HG03575 (cell line): ENCODE measurements around the gene ANKRD18A.
"Not testable (repeated sequence)": the region's sequence is repeated elsewhere in the genome, so short reads cannot be mapped to it uniquely, and the experiment has no call there.

Experiments used
- ATAC-seq: cut with Tn5 transposase; IDR thresholded peaks from one replicate; pipeline ENCODE4 v1.9.1; 2021; ENCODE audit not compliant: unreplicated experiment, insufficient number of reproducible peaks, low FRiP score; ENCODE audit errors: extremely low read depth

The ANKRD18A gene

GRCh38 chr9:38638881-38639576 is 18.6 kb upstream of the ANKRD18A start:
- ATAC-seq: no peak

GRCh38 chr9:38634315-38634714 is 13.9 kb upstream of the ANKRD18A start:
- no peak for ATAC-seq

GRCh38 chr9:38629511-38629910 is 9.1 kb upstream of the ANKRD18A start:
- no peak for ATAC-seq

- ATAC-seq: no peak
Observed at GRCh38 chr9:38626006-38626405, 5.6 kb upstream of the ANKRD18A start.

GRCh38 chr9:38622951-38623350 is 2.6 kb upstream of the ANKRD18A start:
- no peak for ATAC-seq

GRCh38 chr9:38622288-38622674 is 1.9 kb upstream of the ANKRD18A start:
- no peak for ATAC-seq

- ATAC-seq: no peak
Observed at GRCh38 chr9:38621434-38622287, 1.3 kb upstream of the ANKRD18A start.

GRCh38 chr9:38619556-38620447 is 594 bp downstream of the ANKRD18A start:
- ATAC-seq: no peak

- ATAC-seq: not testable (repeated sequence)
Observed at GRCh38 chr9:38598029-38598745, 22.2 kb downstream of the ANKRD18A start.

- not testable (repeated sequence) for ATAC-seq
Observed at GRCh38 chr9:38595117-38595516, 25.3 kb downstream of the ANKRD18A start.

- ATAC-seq: not testable (repeated sequence)
Observed at GRCh38 chr9:38591346-38592063, 28.9 kb downstream of the ANKRD18A start.

- not testable (repeated sequence) for ATAC-seq
Observed at GRCh38 chr9:38583765-38584164, 36.6 kb downstream of the ANKRD18A start.

GRCh38 chr9:38580112-38580511 is 40.3 kb downstream of the ANKRD18A start:
- not testable (repeated sequence) for ATAC-seq

- ATAC-seq: not testable (repeated sequence)
Observed at GRCh38 chr9:38576181-38576580, 44.2 kb downstream of the ANKRD18A start.

GRCh38 chr9:38566048-38566447 is 54.3 kb downstream of the ANKRD18A start:
- not testable (repeated sequence) for ATAC-seq

GRCh38 chr9:38565178-38565577 is 55.2 kb downstream of the ANKRD18A start:
- not testable (repeated sequence) for ATAC-seq

- ATAC-seq: not testable (repeated sequence)
Observed at GRCh38 chr9:38563911-38564310, 56.5 kb downstream of the ANKRD18A start.

- ATAC-seq: not testable (repeated sequence)
Observed at GRCh38 chr9:38561134-38561533, 59.3 kb downstream of the ANKRD18A start.
